CD4-positive, alpha-beta T cell (primary cell): ENCODE results near the gene GTF2A2. TPM values are rescaled to one million over a fixed set of nuclear protein-coding genes. Genes with fewer than 3 reads are reported as not detected.

Experiments used
- ATAC-seq: fragments of 200-7000 bp; cut with Tn5 transposase; one replicate; pipeline ENCODE4 v1.10.0; 2022; ENCODE audit warnings: mild to moderate bottlenecking; ENCODE audit not compliant: poor library complexity
- CTCF ChIA-PET: fragments of 350-600 bp; sonication (Branson Sonifier 250); formaldehyde crosslinking; loops from one replicate; lab custom pipeline; 2021; ENCODE audit warnings: antibody characterized with exemption, inconsistent platforms; lab: Charles Lee
- POLR2A ChIA-PET: fragments of 350-600 bp; sonication (Branson Sonifier 250); formaldehyde crosslinking; loops from one replicate; lab custom pipeline; 2021; ENCODE audit warnings: antibody characterized with exemption, inconsistent platforms; lab: Charles Lee
- DNase-seq, 14 experiments: peaks; one replicate each; pipeline ENCODE4 v3.0.0-alpha.2; 2013 to 2020; ENCODE audit warnings: mixed read lengths in 2 of 14
- H3K27ac ChIP-seq, 2 donors: one replicate each; pipeline versions ENCODE4 v1.5.1 to v1.7.0; 2013; ENCODE audit warnings: low read length in 2 of 2, low read depth in 1 of 2, mild to moderate bottlenecking in 1 of 2
- H3K27me3 ChIP-seq, 2 experiments: 1 replicate in 1 of 2; 2 replicates in 1 of 2; pipeline versions ENCODE4 v1.6.1 to v1.7.0; 2013; ENCODE audit warnings: low read length in 2 of 2, control low read depth in 1 of 2, mild to moderate bottlenecking in 1 of 2, moderate library complexity in 1 of 2; ENCODE audit not compliant: insufficient read depth in 2 of 2, control insufficient read depth in 1 of 2
- H3K36me3 ChIP-seq: one replicate; pipeline ENCODE4 v1.6.1; 2013; ENCODE audit warnings: low read length, control low read depth; ENCODE audit not compliant: insufficient read depth
- H3K4me1 ChIP-seq: one replicate; pipeline ENCODE4 v1.6.1; 2013; ENCODE audit warnings: low read length, control low read depth; ENCODE audit not compliant: insufficient read depth
- H3K4me3 ChIP-seq: one replicate; pipeline ENCODE4 v1.5.1; 2013; ENCODE audit warnings: mild to moderate bottlenecking, low read length, moderate library complexity
- H3K9me3 ChIP-seq, 2 experiments: 1 replicate in 1 of 2; 2 replicates in 1 of 2; pipeline versions ENCODE4 v1.6.1 to v1.7.0; 2013; ENCODE audit warnings: low read length in 2 of 2, mild to moderate bottlenecking in 2 of 2, control low read depth in 1 of 2, moderate library complexity in 1 of 2; ENCODE audit not compliant: control insufficient read depth in 1 of 2, insufficient read depth in 1 of 2
- H3K27ac Mint-ChIP-seq: one replicate; pipeline ENCODE4 v1.8.0; 2020; ENCODE audit warnings: mixed read lengths
- H3K27me3 Mint-ChIP-seq: one replicate; pipeline ENCODE4 v1.8.0; 2021; ENCODE audit warnings: mixed read lengths
- H3K36me3 Mint-ChIP-seq: one replicate; pipeline ENCODE4 v1.8.0; 2021; ENCODE audit warnings: low read depth, mixed read lengths
- H3K4me1 Mint-ChIP-seq: one replicate; pipeline ENCODE4 v1.8.0; 2021; ENCODE audit warnings: low read depth, mixed read lengths
- H3K4me3 Mint-ChIP-seq: one replicate; pipeline ENCODE4 v1.8.0; 2020; ENCODE audit warnings: mild to moderate bottlenecking, mixed read lengths
- H3K9me3 Mint-ChIP-seq: one replicate; pipeline ENCODE4 v1.8.0; 2020; ENCODE audit warnings: mixed read lengths
- intact Hi-C, 2 experiments: fragments of 100-400 bp; cut with DNase I in 1 of 2; cut with micrococcal nuclease in 1 of 2; formaldehyde crosslinking; loops; one replicate each; pipeline versions ENCODE4 v1.15.1 to v1.9.0; 2023 to 2025; cut with DNase I, micrococcal nuclease
- total RNA-seq, 174 experiments: library from RNA in 2 of 174; stranded (reverse) in 2 of 174; gene quantifications; one replicate each; pipeline ENCODE4 v1.2.3 and lab custom pipeline; 2021 to 2026
- TF ChIP-seq, protein P1 (sequence below): fragments of 200-600 bp; IDR thresholded peaks from one replicate; pipeline ENCODE4 v1.8.0; 2022; ENCODE audit warnings: antibody characterized with exemption, mild to moderate bottlenecking

Gene GTF2A2
- total RNA-seq, 2 experiments from 2014 or later = 40.3 to 44.6 TPM

DNA sequence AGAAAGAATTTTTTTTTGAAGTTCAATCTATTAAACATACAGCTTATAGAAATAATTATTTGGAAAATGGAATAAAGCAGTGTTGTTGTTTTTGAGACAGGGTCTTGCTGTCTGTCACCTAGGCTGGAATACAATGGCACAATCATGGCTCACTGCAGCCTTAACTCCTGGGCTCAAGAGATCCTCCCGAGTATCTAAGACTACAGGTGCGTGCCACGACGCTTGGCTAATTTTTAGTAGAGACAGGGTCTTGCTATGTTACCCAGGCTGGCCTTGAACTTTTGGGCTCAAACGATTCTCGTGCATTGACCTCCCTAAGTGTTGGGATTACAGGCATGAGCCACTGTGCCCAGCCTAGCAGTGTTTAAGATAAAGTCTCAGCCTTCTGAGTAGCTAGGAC, 23.0 kb upstream of the GTF2A2 start:
- ATAC-seq = no peak
- no peak for DNase-seq
- Histone ChIP-seq H3K27me3 (no peaks in the 10 kb centered on the region), H3K4me1 (peaks cover 4% of the 10 kb centered on the region), H3K36me3 (peaks cover 80% of the 10 kb centered on the region), H3K9me3 (no peaks in the 10 kb centered on the region), H3K27ac (no peak overlapping the region), H3K4me3 (no peak overlapping the region)
- Mint-ChIP-seq H3K9me3 (no peaks in the 10 kb centered on the region), H3K36me3 (peaks cover 87% of the 10 kb centered on the region), H3K4me1 (peaks cover 16% of the 10 kb centered on the region), H3K27me3 (no peaks in the 10 kb centered on the region), H3K27ac (no peak overlapping the region), H3K4me3 (no peak overlapping the region)
- ChIA-PET CTCF (interaction anchor here (1.2 kb wide), 1 partner anchor 646 kb away, joined by 3 read pairs; no protein-coding TSS in a partner anchor), POLR2A (interaction anchor here (0.6 kb wide), 1 partner anchor 9 kb away, joined by 3 read pairs; no protein-coding TSS in a partner anchor)
- intact Hi-C loops = loop anchor here (10.0 kb wide), 4 partner anchors 294 to 1976 kb away; partner anchors contain the start of genes ANXA2 (in 1 of the 2), CCNB2 (in 1 of the 2) and POLR2M (in 1 of the 2)
- TF ChIP-seq, protein P1, sequence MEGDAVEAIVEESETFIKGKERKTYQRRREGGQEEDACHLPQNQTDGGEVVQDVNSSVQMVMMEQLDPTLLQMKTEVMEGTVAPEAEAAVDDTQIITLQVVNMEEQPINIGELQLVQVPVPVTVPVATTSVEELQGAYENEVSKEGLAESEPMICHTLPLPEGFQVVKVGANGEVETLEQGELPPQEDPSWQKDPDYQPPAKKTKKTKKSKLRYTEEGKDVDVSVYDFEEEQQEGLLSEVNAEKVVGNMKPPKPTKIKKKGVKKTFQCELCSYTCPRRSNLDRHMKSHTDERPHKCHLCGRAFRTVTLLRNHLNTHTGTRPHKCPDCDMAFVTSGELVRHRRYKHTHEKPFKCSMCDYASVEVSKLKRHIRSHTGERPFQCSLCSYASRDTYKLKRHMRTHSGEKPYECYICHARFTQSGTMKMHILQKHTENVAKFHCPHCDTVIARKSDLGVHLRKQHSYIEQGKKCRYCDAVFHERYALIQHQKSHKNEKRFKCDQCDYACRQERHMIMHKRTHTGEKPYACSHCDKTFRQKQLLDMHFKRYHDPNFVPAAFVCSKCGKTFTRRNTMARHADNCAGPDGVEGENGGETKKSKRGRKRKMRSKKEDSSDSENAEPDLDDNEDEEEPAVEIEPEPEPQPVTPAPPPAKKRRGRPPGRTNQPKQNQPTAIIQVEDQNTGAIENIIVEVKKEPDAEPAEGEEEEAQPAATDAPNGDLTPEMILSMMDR = no peak

DNA sequence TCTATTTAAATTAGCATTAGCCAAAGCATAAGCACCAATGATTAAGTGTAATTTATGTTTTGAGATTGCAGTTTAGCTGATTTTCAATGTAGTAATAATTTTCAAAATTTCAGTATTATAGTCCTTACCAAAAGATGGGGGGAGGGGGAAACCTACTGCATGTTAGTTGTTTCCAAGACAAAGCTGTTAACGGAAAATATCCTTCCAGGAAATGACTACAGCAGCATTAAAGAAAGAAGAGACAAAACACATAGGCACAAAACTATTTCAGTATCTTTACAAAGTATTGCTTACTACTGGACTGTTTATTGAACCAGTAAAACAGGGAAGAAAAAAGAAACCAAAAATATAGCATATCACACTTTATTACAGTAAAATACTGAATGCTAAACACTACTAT, 21.3 kb upstream of the GTF2A2 start:
- H3K9me3 ChIP-seq = no peaks in the 10 kb centered on the region
- H3K36me3 ChIP-seq = peaks cover 80% of the 10 kb centered on the region
- H3K4me3 ChIP-seq = no peak overlapping the region
- TF ChIP-seq, protein P1 = no peak
- H3K9me3 Mint-ChIP-seq = no peaks in the 10 kb centered on the region
- peaks cover 92% of the 10 kb centered on the region for H3K36me3 Mint-ChIP-seq
- no peaks in the 10 kb centered on the region for H3K27me3 Mint-ChIP-seq
- DNase-seq (no peak), ATAC-seq (no peak)
- H3K4me1 Mint-ChIP-seq = peaks cover 6% of the 10 kb centered on the region
- H3K27me3 ChIP-seq = no peaks in the 10 kb centered on the region
- CTCF ChIA-PET = no interaction called here
- H3K27ac Mint-ChIP-seq = no peak overlapping the region
- intact Hi-C loops = no loop called here
- H3K27ac ChIP-seq = no peak overlapping the region
- H3K4me3 Mint-ChIP-seq = no peak overlapping the region
- no peaks in the 10 kb centered on the region for H3K4me1 ChIP-seq
- POLR2A ChIA-PET = no interaction called here

DNA sequence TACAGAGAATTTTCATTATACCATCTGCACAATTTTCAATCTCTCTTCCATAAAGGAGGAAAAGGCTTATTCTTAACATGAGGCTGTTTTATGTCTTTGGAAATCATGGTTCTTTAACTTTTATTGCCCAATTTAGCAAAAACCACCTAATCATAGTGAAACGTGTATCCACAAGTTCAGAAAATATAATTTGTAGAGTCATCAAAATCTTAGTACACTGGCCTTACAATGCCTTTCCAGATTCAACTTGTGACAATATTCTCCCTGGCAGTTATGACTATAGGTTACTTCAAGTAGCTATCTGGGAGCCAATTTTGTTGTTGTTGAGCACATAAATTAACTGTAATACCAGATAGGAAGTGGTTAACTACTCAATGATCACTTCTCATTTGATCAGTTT, 20.9 kb upstream of the GTF2A2 start:
- H3K27ac Mint-ChIP-seq = no peak overlapping the region
- no peak overlapping the region for H3K4me3 ChIP-seq
- no peak overlapping the region for H3K4me3 Mint-ChIP-seq
- H3K4me1 Mint-ChIP-seq = peaks cover 3% of the 10 kb centered on the region
- intact Hi-C loops = no loop called here
- POLR2A ChIA-PET = no interaction called here
- TF ChIP-seq, protein P1 = no peak
- no peaks in the 10 kb centered on the region for H3K9me3 Mint-ChIP-seq
- no peak overlapping the region for H3K27ac ChIP-seq
- no peaks in the 10 kb centered on the region for H3K9me3 ChIP-seq
- ATAC-seq (no peak), DNase-seq (no peak)
- H3K27me3 ChIP-seq = no peaks in the 10 kb centered on the region
- H3K36me3 ChIP-seq = peaks cover 83% of the 10 kb centered on the region
- H3K27me3 Mint-ChIP-seq = no peaks in the 10 kb centered on the region
- CTCF ChIA-PET = no interaction called here
- peaks cover 94% of the 10 kb centered on the region for H3K36me3 Mint-ChIP-seq
- no peaks in the 10 kb centered on the region for H3K4me1 ChIP-seq
